T-helper 2 cell treated with Interferon-gamma antibody and Interleukin-4, amounts not matched to agents 5 μg/mL and 100 μg/mL, for 36 hours (primary cell): ENCODE measurements around the gene PDE4D.
"Not testable (repeated sequence)": the region's sequence is repeated elsewhere in the genome, so short reads cannot be mapped to it uniquely, and the experiment has no call there.

Experiments used
- DNase-seq: peaks from one replicate; pipeline ENCODE4 v3.0.0; 2021; ENCODE audit warnings: low spot score
- H3K27ac Mint-ChIP-seq: one replicate; pipeline ENCODE4 v1.8.0; 2021; ENCODE audit warnings: mild to moderate bottlenecking, mixed read lengths
- H3K27me3 Mint-ChIP-seq: one replicate; pipeline ENCODE4 v1.8.0; 2021; ENCODE audit warnings: low read depth, mixed read lengths
- H3K36me3 Mint-ChIP-seq: one replicate; pipeline ENCODE4 v1.8.0; 2021; ENCODE audit warnings: low read depth, mixed read lengths
- H3K4me1 Mint-ChIP-seq: one replicate; pipeline ENCODE4 v1.8.0; 2021; ENCODE audit warnings: low read depth, mixed read lengths
- H3K4me3 Mint-ChIP-seq: one replicate; pipeline ENCODE4 v1.8.0; 2022; ENCODE audit warnings: mild to moderate bottlenecking, moderate library complexity, mixed read lengths
- H3K9me3 Mint-ChIP-seq: one replicate; pipeline ENCODE4 v1.8.0; 2021; ENCODE audit warnings: mixed read lengths

The PDE4D gene

GRCh38 chr5:59007460-59008063, 886.0 kb downstream of the PDE4D start:
- H3K27ac Mint-ChIP-seq, result no peak overlapping the region
- peaks cover 42% of the 10 kb centered on the region for H3K36me3 Mint-ChIP-seq
- no peak for DNase-seq
- peaks cover 35% of the 10 kb centered on the region for H3K4me1 Mint-ChIP-seq
- H3K27me3 Mint-ChIP-seq, result no peaks in the 10 kb centered on the region
- no peak overlapping the region for H3K4me3 Mint-ChIP-seq
- H3K9me3 Mint-ChIP-seq, result peaks cover 14% of the 10 kb centered on the region

DNA sequence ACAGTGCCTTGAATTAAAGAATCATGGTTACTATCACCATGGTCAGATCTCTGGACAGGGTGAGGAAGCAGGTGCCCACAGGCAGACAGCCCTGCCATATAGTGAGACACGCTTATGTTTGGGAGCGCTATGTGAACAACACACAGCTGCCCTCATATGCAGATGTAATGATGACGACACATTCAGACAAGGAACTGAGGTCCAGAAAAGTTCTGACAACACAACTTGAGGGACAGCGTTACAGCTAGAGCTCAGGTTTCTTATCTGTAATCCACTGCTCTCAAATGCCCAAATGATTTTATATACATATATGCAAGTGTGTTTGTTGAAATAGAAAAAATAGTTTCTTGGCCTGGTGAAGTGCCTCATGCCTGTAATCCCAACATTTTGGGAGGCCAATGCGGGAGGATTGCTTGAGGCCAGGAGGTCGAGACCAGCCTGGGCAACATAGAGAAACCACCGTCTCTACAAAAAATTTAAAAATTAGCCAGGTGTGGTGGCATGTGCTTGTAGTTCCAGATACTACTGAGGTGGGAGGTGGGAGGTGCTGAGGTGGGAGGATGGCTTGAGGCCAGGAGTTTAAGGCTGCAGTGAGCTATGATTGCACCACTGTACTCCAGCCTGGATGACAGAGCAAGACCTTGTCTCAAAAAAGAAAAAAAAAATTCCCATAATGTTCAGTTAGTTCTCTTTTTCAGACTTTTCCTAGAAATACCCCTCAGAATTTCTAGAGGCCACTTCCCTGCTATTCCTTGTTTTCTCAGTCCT, 887.4 kb downstream of the PDE4D start:
- peaks cover 28% of the 10 kb centered on the region for H3K36me3 Mint-ChIP-seq
- H3K27ac Mint-ChIP-seq, result no peak overlapping the region
- peaks cover 42% of the 10 kb centered on the region for H3K4me1 Mint-ChIP-seq

GRCh38 chr5:59003641-59004040, 889.9 kb downstream of the PDE4D start:
- Mint-ChIP-seq H3K36me3 (peaks cover 18% of the 10 kb centered on the region), H3K4me1 (peaks cover 39% of the 10 kb centered on the region)

More for the DNA sequence above, 887.4 kb downstream of the PDE4D start:
- no peaks in the 10 kb centered on the region for H3K9me3 Mint-ChIP-seq
- DNase-seq, result no peak
- no peak overlapping the region for H3K4me3 Mint-ChIP-seq
- H3K27me3 Mint-ChIP-seq, result no peaks in the 10 kb centered on the region

DNA sequence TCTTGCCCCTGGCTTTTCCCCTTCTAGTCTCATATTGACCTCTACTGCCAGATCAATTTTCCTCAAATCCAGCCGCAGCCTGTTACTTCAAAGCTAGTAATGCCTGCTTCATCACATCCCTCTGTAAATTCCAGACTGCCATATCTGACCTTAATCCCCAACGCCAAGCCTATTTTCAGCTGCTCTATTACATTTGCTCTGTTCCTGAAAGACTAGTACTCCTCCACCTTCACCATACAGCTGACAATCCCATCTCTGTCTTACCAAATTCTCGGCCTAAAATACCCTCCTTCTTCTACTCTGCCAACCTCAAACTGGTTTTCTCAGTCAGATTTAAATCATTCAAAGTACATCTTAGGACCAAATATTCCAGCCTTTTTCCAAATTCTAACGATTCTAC, 890.4 kb downstream of the PDE4D start:
- H3K36me3 Mint-ChIP-seq, result peaks cover 18% of the 10 kb centered on the region
- no peak for DNase-seq
- no peaks in the 10 kb centered on the region for H3K27me3 Mint-ChIP-seq
- no peaks in the 10 kb centered on the region for H3K9me3 Mint-ChIP-seq
- H3K4me1 Mint-ChIP-seq, result peaks cover 36% of the 10 kb centered on the region
- H3K4me3 Mint-ChIP-seq, result no peak overlapping the region
- no peak overlapping the region for H3K27ac Mint-ChIP-seq

More at GRCh38 chr5:59003641-59004040, 889.9 kb downstream of the PDE4D start:
- Mint-ChIP-seq H3K4me3 (no peak overlapping the region), H3K27ac (no peak overlapping the region), H3K27me3 (no peaks in the 10 kb centered on the region), H3K9me3 (no peaks in the 10 kb centered on the region)
- DNase-seq, result no peak

GRCh38 chr5:59002162-59002825, 891.2 kb downstream of the PDE4D start:
- Mint-ChIP-seq H3K4me3 (no peak overlapping the region), H3K4me1 (peaks cover 33% of the 10 kb centered on the region), H3K27me3 (no peaks in the 10 kb centered on the region), H3K27ac (no peak overlapping the region), H3K36me3 (peaks cover 16% of the 10 kb centered on the region), H3K9me3 (no peaks in the 10 kb centered on the region)
- DNase-seq, result no peak

DNA sequence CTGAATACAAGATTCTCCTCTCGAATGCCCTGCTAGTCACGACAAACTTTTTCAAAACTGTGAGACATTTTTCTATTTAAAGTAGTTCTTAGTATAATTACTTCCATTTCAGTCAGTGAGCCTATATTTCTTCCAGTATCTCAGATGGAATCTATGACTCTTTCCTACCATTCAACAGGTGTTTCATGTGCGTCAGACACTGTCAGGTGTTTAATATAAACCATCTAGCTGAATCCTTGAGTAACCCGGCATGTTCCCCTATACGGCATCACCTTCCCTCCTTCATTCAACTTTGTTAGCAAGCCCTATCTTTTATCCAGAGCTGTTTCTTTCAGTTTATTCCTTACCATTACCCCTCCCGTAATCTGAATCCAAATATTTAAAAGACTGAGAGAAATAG, 891.8 kb downstream of the PDE4D start:
- DNase-seq, result no peak
- H3K4me1 Mint-ChIP-seq, result peaks cover 33% of the 10 kb centered on the region
- peaks cover 16% of the 10 kb centered on the region for H3K36me3 Mint-ChIP-seq

DNA sequence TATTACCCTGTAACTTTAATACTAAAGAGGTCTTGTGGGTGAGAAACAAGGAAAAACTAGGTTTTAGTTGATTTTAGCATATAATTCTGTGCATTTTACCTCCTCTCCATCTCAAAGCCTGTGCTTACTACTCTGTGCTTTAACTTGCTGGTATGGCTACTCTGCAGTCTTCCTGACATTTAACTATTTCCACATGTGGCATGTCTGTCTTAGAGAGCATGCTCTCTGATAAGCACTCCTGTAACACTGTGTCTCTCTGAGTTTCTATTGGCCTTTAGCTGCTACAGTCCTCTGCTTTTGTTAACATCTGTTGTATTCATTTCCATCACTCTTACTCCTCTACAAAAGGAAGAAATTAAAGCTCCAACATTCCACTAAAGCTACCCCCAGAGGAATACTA, 892.4 kb downstream of the PDE4D start:
- Mint-ChIP-seq H3K36me3 (peaks cover 14% of the 10 kb centered on the region), H3K9me3 (no peaks in the 10 kb centered on the region), H3K4me3 (no peak overlapping the region), H3K4me1 (peaks cover 30% of the 10 kb centered on the region), H3K27ac (no peak overlapping the region), H3K27me3 (no peaks in the 10 kb centered on the region)
- no peak for DNase-seq

More for the DNA sequence above, 891.8 kb downstream of the PDE4D start:
- no peaks in the 10 kb centered on the region for H3K27me3 Mint-ChIP-seq
- no peaks in the 10 kb centered on the region for H3K9me3 Mint-ChIP-seq
- no peak overlapping the region for H3K4me3 Mint-ChIP-seq
- no peak overlapping the region for H3K27ac Mint-ChIP-seq

- H3K27me3 Mint-ChIP-seq, result no peaks in the 10 kb centered on the region
- peaks cover 21% of the 10 kb centered on the region for H3K36me3 Mint-ChIP-seq
- H3K4me1 Mint-ChIP-seq, result peaks cover 30% of the 10 kb centered on the region
- H3K9me3 Mint-ChIP-seq, result no peaks in the 10 kb centered on the region
- no peak overlapping the region for H3K27ac Mint-ChIP-seq
- no peak for DNase-seq
- H3K4me3 Mint-ChIP-seq, result no peak overlapping the region
Observed at GRCh38 chr5:59000211-59000610, 893.3 kb downstream of the PDE4D start.

DNA sequence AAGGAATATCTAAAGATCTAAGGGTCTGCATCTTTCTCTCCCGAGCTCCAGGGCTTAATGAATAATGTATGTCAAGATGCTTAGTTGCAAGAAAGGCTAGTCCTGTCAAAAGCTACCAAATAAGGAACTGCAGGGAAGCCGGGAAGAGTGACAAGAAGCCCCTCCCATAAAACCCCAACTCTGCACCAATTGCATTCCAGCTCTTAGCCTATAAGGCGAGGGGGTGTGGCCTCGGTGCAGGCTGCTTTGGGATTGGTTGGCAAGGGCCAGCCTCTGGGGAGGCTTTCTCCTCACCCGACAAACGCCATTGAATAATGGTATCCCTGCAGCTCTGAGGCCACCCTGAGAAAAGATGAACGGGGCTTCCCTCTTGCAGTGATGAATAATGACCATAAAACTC, 893.7 kb downstream of the PDE4D start:
- no peaks in the 10 kb centered on the region for H3K27me3 Mint-ChIP-seq
- no peak overlapping the region for H3K4me3 Mint-ChIP-seq
- DNase-seq, result no peak
- no peak overlapping the region for H3K27ac Mint-ChIP-seq
- peaks cover 22% of the 10 kb centered on the region for H3K36me3 Mint-ChIP-seq
- peaks cover 27% of the 10 kb centered on the region for H3K4me1 Mint-ChIP-seq
- no peaks in the 10 kb centered on the region for H3K9me3 Mint-ChIP-seq

- Mint-ChIP-seq H3K27ac (no peak overlapping the region), H3K36me3 (peaks cover 21% of the 10 kb centered on the region), H3K4me3 (no peak overlapping the region), H3K27me3 (no peaks in the 10 kb centered on the region), H3K9me3 (no peaks in the 10 kb centered on the region), H3K4me1 (peaks cover 22% of the 10 kb centered on the region)
- no peak for DNase-seq
Observed at GRCh38 chr5:58998544-58998943, 895.0 kb downstream of the PDE4D start.

GRCh38 chr5:58995779-58996178, 897.7 kb downstream of the PDE4D start:
- not testable (repeated sequence) for H3K4me1 Mint-ChIP-seq, H3K4me3 Mint-ChIP-seq, H3K27me3 Mint-ChIP-seq, H3K9me3 Mint-ChIP-seq, H3K27ac Mint-ChIP-seq, DNase-seq
- H3K36me3 Mint-ChIP-seq, result peaks cover 32% of the 10 kb centered on the region

DNA sequence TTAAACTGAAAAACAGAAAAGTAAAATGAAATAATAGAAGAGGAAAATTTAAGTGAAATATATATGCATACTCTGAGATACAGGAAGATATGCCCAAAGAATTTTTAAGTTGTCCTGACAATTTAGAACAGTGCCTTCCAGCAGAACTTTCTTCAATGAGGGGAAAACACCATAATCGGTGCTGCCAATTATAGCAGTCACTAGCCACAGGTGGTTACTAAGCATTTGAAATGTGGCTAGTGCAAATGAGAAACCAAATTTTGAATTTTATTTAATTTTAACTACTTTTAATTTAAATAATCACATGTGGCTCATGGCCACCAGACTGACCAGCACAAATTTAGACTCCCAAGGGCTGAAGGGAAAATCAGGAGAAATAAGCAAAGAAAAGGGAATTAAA, 900.1 kb downstream of the PDE4D start:
- no peak for DNase-seq

GRCh38 chr5:58988938-58989337, 904.6 kb downstream of the PDE4D start:
- Mint-ChIP-seq H3K27me3 (no peaks in the 10 kb centered on the region), H3K36me3 (peaks cover 58% of the 10 kb centered on the region), H3K4me1 (peaks cover 4% of the 10 kb centered on the region), H3K27ac (no peak overlapping the region), H3K9me3 (no peaks in the 10 kb centered on the region), H3K4me3 (no peak overlapping the region)
- DNase-seq, result no peak

More for the DNA sequence above, 900.1 kb downstream of the PDE4D start:
- no peaks in the 10 kb centered on the region for H3K27me3 Mint-ChIP-seq
- peaks cover 7% of the 10 kb centered on the region for H3K4me1 Mint-ChIP-seq
- H3K4me3 Mint-ChIP-seq, result no peak overlapping the region
- H3K9me3 Mint-ChIP-seq, result no peaks in the 10 kb centered on the region
- H3K27ac Mint-ChIP-seq, result no peak overlapping the region
- H3K36me3 Mint-ChIP-seq, result peaks cover 42% of the 10 kb centered on the region

DNA sequence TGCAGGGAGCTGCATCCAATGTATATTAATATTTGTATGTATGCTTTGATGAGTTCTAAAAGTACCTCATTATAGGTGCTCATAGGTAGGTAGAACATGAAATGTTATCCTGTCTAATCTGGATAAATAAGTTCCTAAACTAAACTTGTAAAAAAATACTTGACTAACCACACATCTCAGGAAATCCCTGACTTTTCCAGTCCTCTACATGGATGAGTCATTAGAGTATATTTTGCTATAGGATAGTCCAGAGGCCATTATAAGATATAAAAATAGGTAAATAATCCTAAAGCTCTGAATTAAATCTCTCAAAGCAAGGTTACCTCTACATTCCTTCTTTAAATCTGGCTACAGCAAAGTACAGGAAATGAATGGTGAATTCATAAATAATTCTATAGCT, 906.3 kb downstream of the PDE4D start:
- H3K27ac Mint-ChIP-seq, result no peak overlapping the region
- no peak for DNase-seq

More for the DNA sequence above, 906.3 kb downstream of the PDE4D start:
- Mint-ChIP-seq H3K4me1 (peaks cover 4% of the 10 kb centered on the region), H3K4me3 (no peak overlapping the region), H3K36me3 (peaks cover 63% of the 10 kb centered on the region), H3K27me3 (no peaks in the 10 kb centered on the region), H3K9me3 (no peaks in the 10 kb centered on the region)
